ENCODE results near the gene RNF152. TPM values are rescaled to one million over a fixed set of nuclear protein-coding genes. Genes with fewer than 3 reads are reported as not detected.

RNF152 gene
- total RNA-seq, 2 donors from 2014 or later = 29.8 to 50.1 TPM

DNA sequence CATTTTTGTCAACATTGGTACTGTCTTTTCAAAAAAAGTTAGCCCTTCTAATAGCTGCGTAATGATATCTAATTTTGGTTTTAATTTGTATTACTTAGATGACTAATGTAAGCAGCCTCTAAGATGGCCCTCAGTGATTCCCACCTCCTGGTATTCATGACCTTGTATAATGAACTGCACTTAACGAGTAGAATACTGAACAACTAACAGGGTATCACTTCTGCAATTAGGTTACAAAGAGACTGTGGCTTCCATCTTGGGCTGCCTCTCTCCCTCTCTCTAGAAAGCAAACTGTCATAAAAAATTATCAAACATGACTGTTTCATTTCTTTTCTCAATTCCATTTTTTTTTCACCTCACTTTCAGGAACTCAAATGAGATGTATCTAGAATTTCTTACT, 120.9 kb downstream of the RNF152 start:
- H3K4me1 ChIP-seq = no peaks in the 10 kb centered on the region
- DNase-seq = no peak
- H3K4me3 ChIP-seq = no peak overlapping the region
- no peak overlapping the region for H3K27ac ChIP-seq
- H3K36me3 ChIP-seq = no peaks in the 10 kb centered on the region
- intact Hi-C loops (cut with DNase I) = no loop called here
- H3K9me3 ChIP-seq = no peaks in the 10 kb centered on the region
- no peak overlapping the region for H3K9ac ChIP-seq (ENCODE audit: low read depth in 2 of 2, low read length in 2 of 2)
- H3K27me3 ChIP-seq = no peaks in the 10 kb centered on the region
- TF ChIP-seq, protein P1, sequence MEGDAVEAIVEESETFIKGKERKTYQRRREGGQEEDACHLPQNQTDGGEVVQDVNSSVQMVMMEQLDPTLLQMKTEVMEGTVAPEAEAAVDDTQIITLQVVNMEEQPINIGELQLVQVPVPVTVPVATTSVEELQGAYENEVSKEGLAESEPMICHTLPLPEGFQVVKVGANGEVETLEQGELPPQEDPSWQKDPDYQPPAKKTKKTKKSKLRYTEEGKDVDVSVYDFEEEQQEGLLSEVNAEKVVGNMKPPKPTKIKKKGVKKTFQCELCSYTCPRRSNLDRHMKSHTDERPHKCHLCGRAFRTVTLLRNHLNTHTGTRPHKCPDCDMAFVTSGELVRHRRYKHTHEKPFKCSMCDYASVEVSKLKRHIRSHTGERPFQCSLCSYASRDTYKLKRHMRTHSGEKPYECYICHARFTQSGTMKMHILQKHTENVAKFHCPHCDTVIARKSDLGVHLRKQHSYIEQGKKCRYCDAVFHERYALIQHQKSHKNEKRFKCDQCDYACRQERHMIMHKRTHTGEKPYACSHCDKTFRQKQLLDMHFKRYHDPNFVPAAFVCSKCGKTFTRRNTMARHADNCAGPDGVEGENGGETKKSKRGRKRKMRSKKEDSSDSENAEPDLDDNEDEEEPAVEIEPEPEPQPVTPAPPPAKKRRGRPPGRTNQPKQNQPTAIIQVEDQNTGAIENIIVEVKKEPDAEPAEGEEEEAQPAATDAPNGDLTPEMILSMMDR (IDR thresholded peaks at IDR 0.05) = no peak

DNA sequence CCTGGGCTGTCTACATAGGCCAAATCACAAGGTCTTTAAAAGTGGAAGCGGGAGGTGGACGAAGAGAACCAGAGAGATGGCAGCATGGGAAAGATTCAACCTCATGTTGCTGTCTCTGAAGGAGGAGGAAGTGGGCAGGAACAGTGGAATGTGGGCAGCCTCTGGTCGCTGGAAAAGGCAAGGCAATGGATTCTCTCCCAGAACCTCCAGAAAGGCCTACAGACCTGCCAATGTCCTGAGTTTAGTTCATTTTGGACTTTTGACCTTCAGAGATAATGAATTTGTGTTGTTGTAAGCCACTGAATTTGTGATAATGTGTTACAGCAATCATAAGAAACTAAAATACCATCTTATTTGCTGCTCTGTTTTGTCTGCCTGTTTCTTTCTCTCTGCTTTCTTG, 122.5 kb downstream of the RNF152 start:
- Histone ChIP-seq H3K36me3 (no peaks in the 10 kb centered on the region), H3K27me3 (no peaks in the 10 kb centered on the region), H3K4me1 (no peaks in the 10 kb centered on the region), H3K4me3 (no peak overlapping the region), H3K9ac (ENCODE audit: low read depth in 2 of 2, low read length in 2 of 2) (no peak overlapping the region), H3K9me3 (no peaks in the 10 kb centered on the region), H3K27ac (no peak overlapping the region)
- DNase-seq = no peak
- intact Hi-C loops (cut with DNase I) = no loop called here
- TF ChIP-seq, protein P1 (IDR thresholded peaks at IDR 0.05) = no peak

DNA sequence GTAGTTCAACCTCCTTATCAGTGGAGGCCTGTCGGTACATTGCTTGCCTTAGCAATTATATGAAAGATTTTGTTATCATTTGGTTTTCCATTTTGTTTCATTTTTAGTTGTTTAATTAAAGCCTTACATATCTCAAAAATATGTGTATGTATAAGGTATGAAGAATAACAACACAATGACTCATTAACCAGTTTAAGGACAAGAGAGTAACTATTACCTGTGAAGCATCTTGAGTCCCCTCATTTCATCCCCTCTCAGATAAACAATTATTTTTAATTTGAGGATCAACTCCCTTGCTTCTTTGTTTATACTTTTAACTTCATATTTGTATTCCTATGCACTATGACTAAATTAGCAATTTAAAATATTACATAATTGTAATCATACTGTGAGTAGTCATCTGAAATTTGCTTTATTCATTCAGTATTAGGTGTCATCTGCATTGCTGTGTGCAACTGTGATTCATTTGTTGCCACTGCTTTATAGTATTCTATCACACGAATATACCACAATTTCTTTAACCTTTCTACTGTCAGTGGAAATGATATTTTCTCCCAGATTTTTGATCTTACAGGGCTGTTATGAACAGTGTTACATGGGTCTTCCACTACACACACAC, 126.4 kb downstream of the RNF152 start:
- Histone ChIP-seq H3K36me3 (no peaks in the 10 kb centered on the region), H3K27ac (no peak overlapping the region), H3K4me1 (no peaks in the 10 kb centered on the region), H3K4me3 (no peak overlapping the region), H3K9ac (ENCODE audit: low read depth in 2 of 2, low read length in 2 of 2) (no peak overlapping the region), H3K27me3 (no peaks in the 10 kb centered on the region), H3K9me3 (no peaks in the 10 kb centered on the region)
- intact Hi-C loops (cut with DNase I) = no loop called here
- no peak for DNase-seq
- TF ChIP-seq, protein P1 (IDR thresholded peaks at IDR 0.05) = no peak

GRCh38 chr18:61765097-61765496, 127.7 kb downstream of the RNF152 start:
- Histone ChIP-seq H3K4me3 (no peak overlapping the region), H3K4me1 (no peaks in the 10 kb centered on the region), H3K27me3 (no peaks in the 10 kb centered on the region), H3K27ac (no peak overlapping the region), H3K9ac (ENCODE audit: low read depth in 2 of 2, low read length in 2 of 2) (no peak overlapping the region), H3K36me3 (no peaks in the 10 kb centered on the region), H3K9me3 (no peaks in the 10 kb centered on the region)
- intact Hi-C loops (cut with DNase I) = no loop called here
- TF ChIP-seq, protein P1 (IDR thresholded peaks at IDR 0.05) = no peak
- DNase-seq = no peak

GRCh38 chr18:61764381-61764780, 128.4 kb downstream of the RNF152 start:
- no peak for DNase-seq
- TF ChIP-seq, protein P1 (IDR thresholded peaks at IDR 0.05) = no peak
- no peak overlapping the region for H3K4me3 ChIP-seq
- no peaks in the 10 kb centered on the region for H3K4me1 ChIP-seq
- no peak overlapping the region for H3K9ac ChIP-seq (ENCODE audit: low read depth in 2 of 2, low read length in 2 of 2)
- H3K27me3 ChIP-seq = no peaks in the 10 kb centered on the region
- H3K9me3 ChIP-seq = no peaks in the 10 kb centered on the region
- no peak overlapping the region for H3K27ac ChIP-seq
- intact Hi-C loops (cut with DNase I) = no loop called here
- no peaks in the 10 kb centered on the region for H3K36me3 ChIP-seq
